Stimulated activated CD8-positive, alpha-beta memory T cell treated with anti-CD3 and anti-CD28 coated beads, Interleukin-2, amount 100 ng/mL, for 1 hour (primary cell): ENCODE data around the gene TAF10.

Source experiments
- DNase-seq, 2 donors: peaks; one replicate each; pipeline ENCODE4 v3.0.0-alpha.2; 2020; ENCODE audit warnings: low read depth in 2 of 2

The TAF10 gene

GRCh38 chr11:6640985-6641701 is 29.1 kb upstream of the TAF10 start:
- no peak for DNase-seq

- no peak for DNase-seq
Observed at GRCh38 chr11:6640036-6640984, 28.3 kb upstream of the TAF10 start.

GRCh38 chr11:6638429-6638828 is 26.4 kb upstream of the TAF10 start:
- DNase-seq, result no peak

- no peak for DNase-seq
Observed at GRCh38 chr11:6637871-6638270, 25.9 kb upstream of the TAF10 start.

- no peak for DNase-seq
Observed at GRCh38 chr11:6636480-6636879, 24.5 kb upstream of the TAF10 start.

GRCh38 chr11:6635082-6635932 is 23.3 kb upstream of the TAF10 start:
- no peak for DNase-seq

GRCh38 chr11:6634534-6634933 is 22.5 kb upstream of the TAF10 start:
- DNase-seq, result no peak

- DNase-seq, result no peak
Observed at GRCh38 chr11:6633422-6634408, 21.7 kb upstream of the TAF10 start.

- no peak for DNase-seq
Observed at GRCh38 chr11:6632116-6633073, 20.4 kb upstream of the TAF10 start.

GRCh38 chr11:6631361-6631890 is 19.4 kb upstream of the TAF10 start:
- DNase-seq, result no peak

- DNase-seq, result no peak
Observed at GRCh38 chr11:6630632-6631291, 18.7 kb upstream of the TAF10 start.

- no peak for DNase-seq
Observed at GRCh38 chr11:6629892-6630631, 18.0 kb upstream of the TAF10 start.

GRCh38 chr11:6629573-6629891 is 17.5 kb upstream of the TAF10 start:
- DNase-seq, result no peak

- DNase-seq, result no peak
Observed at GRCh38 chr11:6628526-6628925, 16.5 kb upstream of the TAF10 start.

GRCh38 chr11:6627762-6628241 is 15.8 kb upstream of the TAF10 start:
- no peak for DNase-seq

GRCh38 chr11:6626971-6627761 is 15.2 kb upstream of the TAF10 start:
- DNase-seq, result no peak

GRCh38 chr11:6625832-6626420 is 13.9 kb upstream of the TAF10 start:
- no peak for DNase-seq
